Spleen (tissue), 11 donors: ENCODE measurements around the gene LTBR. TPM values are rescaled to one million over a fixed set of nuclear protein-coding genes. Genes with fewer than 3 reads are reported as not detected.
A peak's percentile ranks its signal among the peaks of the same experiment; 100 is the strongest.
"Not testable (repeated sequence)": the region's sequence is repeated elsewhere in the genome, so short reads cannot be mapped to it uniquely, and the experiment has no call there.

Source experiments
- DNase-seq: peaks from one replicate; pipeline ENCODE4 v3.0.0-alpha.2; 2020
- H3K27ac ChIP-seq, 8 donors: fragments of 200-600 bp; sonication (generic) in 7 of 8; 1 replicate in 4 of 8; 2 replicates in 4 of 8; pipeline versions ENCODE4 v1.5.0 to v1.8.0; 2016 to 2021; ENCODE audit warnings: inconsistent platforms in 4 of 8, mild to moderate bottlenecking in 4 of 8, moderate library complexity in 1 of 8
- H3K27me3 ChIP-seq, 7 donors: fragments of 200-600 bp; sonication (generic) in 6 of 7; replicated peaks in 1 of 7; 1 replicate in 4 of 7; 2 replicates in 3 of 7; pipeline versions ENCODE4 v1.5.0 to v1.8.0; 2016 to 2021; ENCODE audit warnings: inconsistent platforms in 3 of 7, mild to moderate bottlenecking in 1 of 7
- H3K36me3 ChIP-seq, 6 donors: fragments of 200-600 bp; sonication (generic) in 5 of 6; 1 replicate in 4 of 6; 2 replicates in 2 of 6; pipeline versions ENCODE4 v1.5.0 to v1.8.0; 2016 to 2021; ENCODE audit warnings: inconsistent platforms in 2 of 6
- H3K4me1 ChIP-seq, 6 donors: fragments of 200-600 bp; sonication (generic) in 5 of 6; 1 replicate in 3 of 6; 2 replicates in 3 of 6; pipeline versions ENCODE4 v1.5.0 to v1.8.0; 2016 to 2021; ENCODE audit warnings: inconsistent platforms in 3 of 6
- H3K4me3 ChIP-seq, 8 donors: fragments of 200-600 bp; sonication (generic) in 7 of 8; 1 replicate in 4 of 8; 2 replicates in 4 of 8; pipeline versions ENCODE4 v1.5.0 to v1.8.0; 2016 to 2021; ENCODE audit warnings: inconsistent platforms in 4 of 8, mild to moderate bottlenecking in 4 of 8, moderate library complexity in 2 of 8
- H3K9me3 ChIP-seq, 8 donors: fragments of 200-600 bp; sonication (generic) in 7 of 8; 1 replicate in 4 of 8; 2 replicates in 4 of 8; pipeline versions ENCODE4 v1.5.0 to v1.8.0; 2016 to 2021; ENCODE audit warnings: inconsistent platforms in 4 of 8
- POLR2A ChIP-seq, 3 donors: fragments of 450-650 bp; IDR thresholded peaks; one replicate each; pipeline ENCODE4 v1.5.1; 2017; ENCODE audit warnings: antibody characterized with exemption in 3 of 3, mild to moderate bottlenecking in 1 of 3
- POLR2AphosphoS5 ChIP-seq, 3 donors: sonication (generic); formaldehyde crosslinking; IDR thresholded peaks; one replicate each; pipeline ENCODE4 v1.5.1; 2017; ENCODE audit warnings: antibody characterized with exemption in 3 of 3
- WGBS, 5 donors: extraction: QIAGEN DNeasy Blood & Tissue Kit in 3 of 5; methylation state at CpG; one replicate each; pipeline versions ENCODE4 v1.1.5 to v1.1.7; 2013 to 2018; 5-methylcytosine and 5-hydroxymethylcytosine counted together
- intact Hi-C: fragments of 100-400 bp; cut with DNase I; formaldehyde crosslinking; loops from one replicate; pipeline ENCODE4 v1.15.0; 2023; ENCODE audit warnings: low total_unique reads
- polyA plus RNA-seq, 3 donors: library from polyadenylated mRNA; stranded (reverse); fragments of 200-250 nt; gene quantifications; one replicate each; pipeline ENCODE4 v1.2.1, GENCODE V29; 2013
- total RNA-seq, 7 donors: library from RNA; depleted of rRNA in 3 of 7; stranded (reverse); fragments of >200 nt in 3 of 7; fragmentation: NEBNext Ultra II Directional in 4 of 7; extraction: Animal tissue kit (Norgen Biotek cat#: 25700) in 4 of 7; gene quantifications; one replicate each; pipeline versions ENCODE4 v1.1.0 to v1.2.1, GENCODE V29; 2016 to 2021
- TF ChIP-seq, protein P1 (sequence below), 11 experiments: fragments of 200-600 bp in 7 of 11; fragments of 450-650 bp in 4 of 11; sonication (generic) in 4 of 11; IDR thresholded peaks in 8 of 11; conservative IDR thresholded peaks in 3 of 11; 1 replicate in 7 of 11; 2 replicates in 4 of 11; pipeline versions ENCODE4 v1.4.0 to v1.8.0; 2016 to 2021; ENCODE audit warnings: antibody characterized with exemption in 11 of 11, inconsistent platforms in 4 of 11, mild to moderate bottlenecking in 1 of 11
- donor health status: healthy with polysubstance abuse.
- donor health status: DM: no; HTN: no; CAD: no; lungs with moderate emphysema.
- donor health status: DM: no; HTN: no; CAD: no.
- donor health status: Bipolar disorder and iron deficiency.
- donor health status: healthy.
- donor health status: DM: no; HTN: no; CAD: no.
- donor health status: DM: yes; HTN: yes; CAD: no.

The LTBR gene
- total and polyA plus RNA-seq, 10 donors, result 14.4 to 155 (median 85.5) TPM

DNA sequence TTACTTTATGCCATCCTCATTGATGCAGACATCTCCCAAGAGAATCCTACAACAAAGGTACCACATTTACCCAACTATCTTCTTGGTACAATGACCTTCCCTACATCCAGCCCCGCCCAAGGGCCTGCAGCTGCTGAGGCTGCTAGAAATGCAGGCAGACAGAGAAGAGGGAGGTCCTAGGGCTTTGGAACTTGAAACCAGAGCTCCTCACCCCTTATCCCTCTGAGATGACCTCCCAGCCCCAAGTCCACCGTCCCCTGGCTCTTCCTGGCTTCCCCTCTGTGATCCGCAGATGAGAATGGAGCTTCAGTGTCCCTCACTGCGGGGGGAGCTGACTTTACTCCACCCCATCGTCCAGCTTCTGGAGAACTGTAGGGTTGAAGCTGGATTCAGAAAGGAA lies 40.4 kb upstream of the LTBR start:
- 46 to 58% (median 54%) methylated on average over 5 of the region's 5 CpGs for WGBS, 5 donors
- H3K4me1 ChIP-seq, result peaks cover 22 to 99% (median 72%) of the 10 kb centered on the region in 6 donors
- intact Hi-C loops, result no loop called here
- TF ChIP-seq POLR2AphosphoS5 (IDR thresholded peaks at IDR 0.05), result no peak
- TF ChIP-seq POLR2A (IDR thresholded peaks at IDR 0.05), result no peak
- TF ChIP-seq, protein P1, sequence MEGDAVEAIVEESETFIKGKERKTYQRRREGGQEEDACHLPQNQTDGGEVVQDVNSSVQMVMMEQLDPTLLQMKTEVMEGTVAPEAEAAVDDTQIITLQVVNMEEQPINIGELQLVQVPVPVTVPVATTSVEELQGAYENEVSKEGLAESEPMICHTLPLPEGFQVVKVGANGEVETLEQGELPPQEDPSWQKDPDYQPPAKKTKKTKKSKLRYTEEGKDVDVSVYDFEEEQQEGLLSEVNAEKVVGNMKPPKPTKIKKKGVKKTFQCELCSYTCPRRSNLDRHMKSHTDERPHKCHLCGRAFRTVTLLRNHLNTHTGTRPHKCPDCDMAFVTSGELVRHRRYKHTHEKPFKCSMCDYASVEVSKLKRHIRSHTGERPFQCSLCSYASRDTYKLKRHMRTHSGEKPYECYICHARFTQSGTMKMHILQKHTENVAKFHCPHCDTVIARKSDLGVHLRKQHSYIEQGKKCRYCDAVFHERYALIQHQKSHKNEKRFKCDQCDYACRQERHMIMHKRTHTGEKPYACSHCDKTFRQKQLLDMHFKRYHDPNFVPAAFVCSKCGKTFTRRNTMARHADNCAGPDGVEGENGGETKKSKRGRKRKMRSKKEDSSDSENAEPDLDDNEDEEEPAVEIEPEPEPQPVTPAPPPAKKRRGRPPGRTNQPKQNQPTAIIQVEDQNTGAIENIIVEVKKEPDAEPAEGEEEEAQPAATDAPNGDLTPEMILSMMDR (IDR thresholded peaks at IDR 0.05 in 8 of 11, conservative IDR thresholded peaks at IDR 0.05 in 3 of 11), result no peak
- H3K27me3 ChIP-seq, result peaks cover 0 to 78% (median 0%) of the 10 kb centered on the region in 7 donors
- peak overlapping the region in 7 of 8 donors; percentile 14 to 99 (median 96) for H3K27ac ChIP-seq
- no peaks in the 10 kb centered on the region for H3K36me3 ChIP-seq
- no peak overlapping the region for H3K4me3 ChIP-seq
- DNase-seq, result no peak
- no peaks in the 10 kb centered on the region for H3K9me3 ChIP-seq

DNA sequence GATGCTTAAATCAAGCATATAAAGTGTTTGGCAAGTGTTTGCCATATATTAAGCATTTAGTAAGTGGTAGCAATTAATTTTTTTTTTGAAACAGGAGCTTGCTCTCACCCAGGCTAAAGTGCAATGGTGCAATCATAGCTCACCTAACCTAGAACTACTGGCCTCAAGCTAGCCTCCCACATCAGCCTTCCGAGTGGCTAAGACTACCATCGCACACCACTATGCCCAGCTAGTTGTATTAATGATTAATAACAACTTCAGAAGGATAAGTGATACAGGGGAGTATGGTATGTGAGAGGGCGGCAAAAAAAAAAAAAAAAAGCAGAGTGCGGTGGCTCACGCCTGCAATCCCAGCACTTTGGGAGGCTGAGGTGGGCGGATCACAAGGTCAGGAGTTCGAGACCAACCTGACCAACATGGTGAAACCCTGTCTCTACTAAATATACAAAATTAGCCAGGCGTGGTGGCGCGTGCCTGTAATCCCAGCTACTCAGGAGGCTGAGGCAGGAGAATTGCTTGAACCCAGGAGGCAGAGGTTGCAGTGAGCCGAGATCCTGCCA lies 39.8 kb upstream of the LTBR start:
- 87 to 94% (median 91%) methylated on average over 9 to 11 of the region's 11 CpGs for WGBS, 5 donors
- H3K4me3 ChIP-seq, DNase-seq, intact Hi-C loops, H3K36me3 ChIP-seq, H3K9me3 ChIP-seq: not testable (repeated sequence)
- Histone ChIP-seq H3K4me1 (peaks cover 22 to 93% (median 65%) of the 10 kb centered on the region in 6 donors), H3K27me3 (peaks cover 0 to 73% (median 0%) of the 10 kb centered on the region in 7 donors), H3K27ac (peak overlapping the region in 5 of 8 donors; percentile 95 to 99 (median 98))

DNA sequence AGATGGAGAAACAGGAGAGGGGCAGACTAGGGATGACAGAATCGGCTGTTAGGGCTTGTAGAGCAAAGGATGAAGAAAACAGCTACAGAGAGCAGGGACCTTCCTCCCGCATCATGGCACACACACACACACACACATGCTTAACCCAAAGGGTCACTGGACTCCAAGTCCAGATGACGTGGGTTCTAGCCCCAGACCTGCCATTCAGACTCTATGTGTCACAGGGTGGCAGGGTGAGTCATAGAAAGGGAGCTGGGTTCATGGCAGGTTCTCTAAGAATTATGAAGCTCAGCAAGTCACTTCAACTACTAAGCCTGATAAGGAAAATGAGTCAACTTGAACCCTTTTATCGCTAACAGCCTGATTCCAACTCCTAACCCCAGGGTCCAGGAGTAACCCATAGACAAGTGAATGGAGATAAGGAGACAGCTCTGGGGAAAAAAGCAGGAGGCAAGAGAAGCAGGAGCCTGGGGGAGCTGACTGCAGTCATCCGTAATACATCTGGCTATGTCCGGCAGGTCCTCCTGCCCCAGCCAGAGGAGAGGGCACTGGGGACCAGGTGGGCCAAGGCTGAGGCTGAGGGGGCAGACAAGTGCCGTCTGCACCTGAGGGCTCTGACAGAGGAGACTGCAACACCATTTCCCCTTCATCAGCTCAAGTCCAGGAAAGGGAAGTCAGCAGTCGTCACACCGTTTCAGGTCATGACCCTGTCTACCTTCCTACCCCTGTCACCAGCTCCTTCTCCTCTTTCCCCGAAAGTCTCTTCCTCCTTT lies 38.5 kb upstream of the LTBR start:
- intact Hi-C loops, result no loop called here
- Histone ChIP-seq H3K9me3 (no peaks in the 10 kb centered on the region), H3K4me1 (peaks cover 22 to 80% (median 57%) of the 10 kb centered on the region in 6 donors), H3K27me3 (peaks cover 0 to 70% (median 0%) of the 10 kb centered on the region in 7 donors), H3K27ac (peak overlapping the region in 7 of 8 donors; percentile 74 to 99 (median 84)), H3K36me3 (no peaks in the 10 kb centered on the region), H3K4me3 (peak overlapping the region in 1 of 8 donors; percentile 48)
- TF ChIP-seq, protein P1 (IDR thresholded peaks at IDR 0.05 in 8 of 11, conservative IDR thresholded peaks at IDR 0.05 in 3 of 11), result no peak
- TF ChIP-seq POLR2A (IDR thresholded peaks at IDR 0.05), result peak in 1 of 3 donors; percentile 3
- TF ChIP-seq POLR2AphosphoS5 (IDR thresholded peaks at IDR 0.05), result peak; percentile 23 to 75 (median 64)
- peak; percentile 86 for DNase-seq
- whole genome bisulfite sequencing, 5 donors, result 41 to 54% (median 47%) methylated on average over 10 of the region's 10 CpGs

DNA sequence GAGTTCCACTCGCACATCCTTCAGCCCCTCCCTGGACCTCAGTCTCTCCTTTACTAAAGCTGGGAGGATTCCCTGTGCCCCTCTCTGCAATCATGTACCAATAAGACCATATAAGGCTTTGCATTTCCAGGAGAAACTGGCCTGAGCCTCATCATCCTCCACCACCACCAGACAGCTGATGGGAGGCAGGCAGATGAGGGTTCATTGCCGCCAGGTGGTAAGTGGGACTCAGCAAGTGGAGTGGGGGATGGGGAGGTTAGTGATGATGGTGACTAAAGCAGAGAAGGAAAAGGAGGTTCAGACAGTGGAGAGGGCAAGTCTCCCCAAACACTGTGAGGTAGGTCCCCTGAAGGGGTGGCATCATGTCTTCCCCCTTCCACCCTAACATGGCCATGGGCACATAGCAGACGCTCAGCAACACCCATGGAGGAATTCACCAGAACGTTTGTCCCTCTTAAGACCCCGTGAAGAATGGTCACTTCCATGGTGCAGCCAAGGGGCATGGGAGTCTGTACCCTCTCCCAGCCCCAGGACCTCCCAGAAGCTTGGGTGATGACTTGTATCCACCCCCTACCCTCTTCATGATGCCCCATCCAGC lies 37.6 kb upstream of the LTBR start:
- peaks cover 22 to 80% (median 59%) of the 10 kb centered on the region in 6 donors for H3K4me1 ChIP-seq
- H3K9me3 ChIP-seq, result no peaks in the 10 kb centered on the region
- 69 to 84% (median 80%) methylated on average over 5 of the region's 5 CpGs for WGBS, 5 donors
- H3K4me3 ChIP-seq, result peak overlapping the region in 1 of 8 donors; percentile 48
- no peaks in the 10 kb centered on the region for H3K36me3 ChIP-seq
- TF ChIP-seq, protein P1 (IDR thresholded peaks at IDR 0.05 in 8 of 11, conservative IDR thresholded peaks at IDR 0.05 in 3 of 11), result no peak
- TF ChIP-seq POLR2A (IDR thresholded peaks at IDR 0.05), result no peak
- no peak for TF ChIP-seq POLR2AphosphoS5 (IDR thresholded peaks at IDR 0.05)
- H3K27ac ChIP-seq, result peak overlapping the region in 7 of 8 donors; percentile 74 to 99 (median 84)
- no peak for DNase-seq
- H3K27me3 ChIP-seq, result peaks cover 0 to 62% (median 0%) of the 10 kb centered on the region in 7 donors
- intact Hi-C loops, result no loop called here
